Upper lobe of right lung (tissue), 1 donor: ENCODE measurements around the gene P2RX2. TPM values are rescaled to one million over a fixed set of nuclear protein-coding genes. Genes with fewer than 3 reads are reported as not detected.

ENCODE experiments used
- ATAC-seq: fragments of 200-7000 bp; cut with Tn5 transposase; one replicate; pipeline ENCODE4 v1.9.1; 2020; ENCODE audit warnings: mild to moderate bottlenecking, moderate library complexity
- DNase-seq: peaks from one replicate; pipeline ENCODE4 v3.0.0-alpha.2; 2020
- H3K27ac ChIP-seq: fragments of 200-600 bp; one replicate; pipeline ENCODE4 v1.8.0; 2022
- H3K27me3 ChIP-seq: fragments of 200-600 bp; one replicate; pipeline ENCODE4 v1.8.0; 2022; ENCODE audit warnings: mild to moderate bottlenecking
- H3K36me3 ChIP-seq: fragments of 200-600 bp; one replicate; pipeline ENCODE4 v1.8.0; 2022
- H3K4me1 ChIP-seq: fragments of 200-600 bp; one replicate; pipeline ENCODE4 v1.8.0; 2022
- H3K4me3 ChIP-seq: fragments of 200-600 bp; one replicate; pipeline ENCODE4 v1.8.0; 2022; ENCODE audit warnings: mild to moderate bottlenecking
- H3K9me3 ChIP-seq: fragments of 200-600 bp; one replicate; pipeline ENCODE4 v1.8.0; 2022
- CTCF ChIP-seq: fragments of 200-600 bp; IDR thresholded peaks from one replicate; pipeline ENCODE4 v1.8.0; 2022; ENCODE audit warnings: antibody characterized with exemption
- intact Hi-C: fragments of 100-400 bp; cut with DNase I; formaldehyde crosslinking; loops from one replicate; pipeline ENCODE4 v1.11.0; 2022
- total RNA-seq: library from RNA; stranded (reverse); fragmentation: NEBNext Ultra II Directional; extraction: Animal tissue kit (Norgen Biotek cat#: 25700); gene quantifications from one replicate; pipeline ENCODE4 v1.2.1, GENCODE V29; 2021
- donor health status: DM: no; HTN: yes; CAD: no; lungs with severe emphysema.

Gene P2RX2
- total RNA-seq, 1 donor from 2014 or later: 0.55 TPM

GRCh38 chr12:132640936-132641335 is 22.4 kb downstream of the P2RX2 start:
- ATAC-seq: no peak
- no peak for DNase-seq
- no peaks in the 10 kb centered on the region for H3K4me1 ChIP-seq
- H3K27me3 ChIP-seq: no peaks in the 10 kb centered on the region
- intact Hi-C loops: no loop called here
- peaks cover 46% of the 10 kb centered on the region for H3K36me3 ChIP-seq
- H3K9me3 ChIP-seq: no peaks in the 10 kb centered on the region
- H3K4me3 ChIP-seq: no peak overlapping the region
- no peak overlapping the region for H3K27ac ChIP-seq
- no peak for TF ChIP-seq CTCF

- ATAC-seq: no peak
- H3K36me3 ChIP-seq: peaks cover 49% of the 10 kb centered on the region
Observed at GRCh38 chr12:132641811-132642650, 23.5 kb downstream of the P2RX2 start.

GRCh38 chr12:132642846-132643835 is 24.6 kb downstream of the P2RX2 start:
- Histone ChIP-seq H3K27me3 (no peaks in the 10 kb centered on the region), H3K9me3 (no peaks in the 10 kb centered on the region), H3K36me3 (peaks cover 50% of the 10 kb centered on the region), H3K4me3 (no peak overlapping the region), H3K27ac (no peak overlapping the region), H3K4me1 (no peaks in the 10 kb centered on the region)
- DNase-seq: no peak
- ATAC-seq: no peak
- intact Hi-C loops: no loop called here
- TF ChIP-seq CTCF: no peak

More at GRCh38 chr12:132641811-132642650, 23.5 kb downstream of the P2RX2 start:
- Histone ChIP-seq H3K27me3 (no peaks in the 10 kb centered on the region), H3K9me3 (no peaks in the 10 kb centered on the region), H3K27ac (no peak overlapping the region), H3K4me3 (no peak overlapping the region), H3K4me1 (no peaks in the 10 kb centered on the region)
- intact Hi-C loops: no loop called here
- TF ChIP-seq CTCF: no peak
- no peak for DNase-seq

- ATAC-seq (no peak), DNase-seq (no peak)
- Histone ChIP-seq H3K36me3 (peaks cover 54% of the 10 kb centered on the region), H3K27ac (no peak overlapping the region), H3K9me3 (no peaks in the 10 kb centered on the region), H3K27me3 (no peaks in the 10 kb centered on the region), H3K4me1 (no peaks in the 10 kb centered on the region), H3K4me3 (no peak overlapping the region)
- no peak for TF ChIP-seq CTCF
- intact Hi-C loops: no loop called here
Observed at GRCh38 chr12:132646850-132647249, 28.3 kb downstream of the P2RX2 start.

- no peak for TF ChIP-seq CTCF
- ATAC-seq (no peak), DNase-seq (no peak)
- Histone ChIP-seq H3K27me3 (no peaks in the 10 kb centered on the region), H3K4me1 (no peaks in the 10 kb centered on the region), H3K27ac (no peak overlapping the region), H3K36me3 (peaks cover 56% of the 10 kb centered on the region), H3K9me3 (no peaks in the 10 kb centered on the region), H3K4me3 (no peak overlapping the region)
- intact Hi-C loops: no loop called here
Observed at GRCh38 chr12:132647858-132648257, 29.3 kb downstream of the P2RX2 start.
